Medulla oblongata (tissue), 1 donor: ENCODE data around the gene CES2.
"Not testable (repeated sequence)": the region's sequence is repeated elsewhere in the genome, so short reads cannot be mapped to it uniquely, and the experiment has no call there.

ENCODE experiments used
- DNase-seq: peaks from one replicate; pipeline ENCODE4 v3.0.0-alpha.2; 2015; ENCODE audit errors: extremely low spot score

CES2 gene

GRCh38 chr16:66977341-66978113 lies 42.2 kb downstream of the CES2 start:
- peak; percentile 93 for DNase-seq

GRCh38 chr16:66979011-66979717 lies 43.8 kb downstream of the CES2 start:
- no peak for DNase-seq

GRCh38 chr16:66983033-66983432 lies 47.7 kb downstream of the CES2 start:
- DNase-seq, result no peak

GRCh38 chr16:66984892-66985311 lies 49.6 kb downstream of the CES2 start:
- no peak for DNase-seq

GRCh38 chr16:66986559-66986958 lies 51.2 kb downstream of the CES2 start:
- no peak for DNase-seq

- no peak for DNase-seq
These were observed 53.0 kb downstream of the CES2 start, which contains the start of gene CES4A for GRCh38 chr16:66988197-66988788. Gene CES4A (plus strand): TSS chr16:66988589. CDS start chr16:66988773, 184 bp downstream.

GRCh38 chr16:66991545-66992077 lies 56.3 kb downstream of the CES2 start:
- no peak for DNase-seq

GRCh38 chr16:66993558-66993957 lies 58.2 kb downstream of the CES2 start:
- not testable (repeated sequence) for DNase-seq
